ENCODE results near the gene WSB2. TPM values are rescaled to one million over a fixed set of nuclear protein-coding genes. Genes with fewer than 3 reads are reported as not detected.

The WSB2 gene
- total and polyA plus RNA-seq, 9 of the 15 experiments (the other 6 are each of a cell fraction or from before 2014, with no cell fraction given): 31.4 to 77.6 (median 52.6) TPM

DNA sequence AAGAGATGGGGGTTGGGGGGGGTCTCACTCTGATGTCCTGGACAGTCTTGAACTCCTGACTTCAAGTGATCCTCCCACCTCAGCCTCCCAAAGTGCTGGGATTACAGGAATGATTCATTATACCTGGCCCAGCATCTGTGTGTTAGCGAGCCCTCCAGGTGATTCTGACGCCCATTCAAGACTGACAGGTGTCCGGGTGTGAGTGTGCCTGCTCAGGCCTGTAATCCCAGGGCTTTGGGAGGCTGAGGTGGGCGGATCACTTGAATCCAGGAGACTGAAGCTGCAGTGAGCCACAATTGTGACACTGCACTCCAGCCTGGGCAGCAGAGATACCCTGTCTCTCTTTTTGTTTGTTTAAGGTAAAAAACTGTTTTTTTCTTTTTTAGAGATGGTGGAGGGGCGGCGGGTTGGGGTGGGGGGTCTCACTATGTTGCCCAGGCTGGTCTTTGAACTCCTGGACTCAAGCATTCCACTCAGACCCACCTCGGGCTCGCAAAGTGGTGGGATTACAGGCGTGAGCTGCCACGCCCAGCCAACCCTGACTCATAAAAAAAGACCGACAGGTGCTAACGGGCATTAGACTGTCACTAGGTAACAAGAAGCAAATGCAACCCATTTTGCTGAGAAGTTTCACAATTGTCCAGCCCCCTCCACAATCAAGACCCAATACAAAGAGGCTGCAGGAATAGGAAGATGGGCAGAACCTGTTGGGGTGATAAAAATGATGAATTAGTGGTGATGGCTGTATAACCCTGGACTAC is 38.1 kb upstream of the WSB2 start (continued):
- TF ChIP-seq, protein P1, sequence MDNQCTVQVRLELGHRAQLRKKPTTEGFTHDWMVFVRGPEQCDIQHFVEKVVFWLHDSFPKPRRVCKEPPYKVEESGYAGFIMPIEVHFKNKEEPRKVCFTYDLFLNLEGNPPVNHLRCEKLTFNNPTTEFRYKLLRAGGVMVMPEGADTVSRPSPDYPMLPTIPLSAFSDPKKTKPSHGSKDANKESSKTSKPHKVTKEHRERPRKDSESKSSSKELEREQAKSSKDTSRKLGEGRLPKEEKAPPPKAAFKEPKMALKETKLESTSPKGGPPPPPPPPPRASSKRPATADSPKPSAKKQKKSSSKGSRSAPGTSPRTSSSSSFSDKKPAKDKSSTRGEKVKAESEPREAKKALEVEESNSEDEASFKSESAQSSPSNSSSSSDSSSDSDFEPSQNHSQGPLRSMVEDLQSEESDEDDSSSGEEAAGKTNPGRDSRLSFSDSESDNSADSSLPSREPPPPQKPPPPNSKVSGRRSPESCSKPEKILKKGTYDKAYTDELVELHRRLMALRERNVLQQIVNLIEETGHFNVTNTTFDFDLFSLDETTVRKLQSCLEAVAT (IDR thresholded peaks at IDR 0.05): no peak
- TF ChIP-seq SRSF9 (IDR thresholded peaks at IDR 0.05; ENCODE audit: borderline replicate concordance, low read depth, low read length): no peak
- TF ChIP-seq LARP7 (IDR thresholded peaks at IDR 0.05): no peak

DNA sequence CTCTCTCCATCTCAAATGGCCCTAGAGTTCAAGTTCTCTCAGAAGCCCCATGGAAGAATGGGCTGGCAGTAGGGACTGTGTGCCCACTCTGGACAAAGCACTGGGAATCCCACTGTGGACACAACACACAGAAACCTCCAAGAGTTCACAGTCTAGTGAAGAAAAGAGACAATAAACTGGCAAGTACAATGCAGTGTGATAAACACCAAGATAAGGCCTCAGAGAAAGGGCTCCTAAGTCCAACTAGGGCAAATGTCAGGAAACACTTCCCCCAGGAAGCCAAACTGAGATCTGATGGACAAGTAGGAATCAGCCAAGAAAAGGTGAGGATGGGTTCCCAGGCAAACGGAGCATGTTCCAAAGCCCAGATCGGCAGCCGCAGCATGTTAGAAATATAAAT is 37.4 kb upstream of the WSB2 start:
- H3K27me3 ChIP-seq (ENCODE audit: control insufficient read depth in 2 of 2, insufficient read depth in 2 of 2, low read length in 2 of 2): peaks cover 36 to 48% of the 10 kb centered on the region in 2 experiments; a peak in 4 of 5 replicates
- no peaks in the 10 kb centered on the region for H3K9me3 ChIP-seq (replicated peaks; ENCODE audit: control insufficient read depth, insufficient read depth, low read depth, low read length)
- BruUV-seq (replicated peaks): no TSS peak
- in situ Hi-C loops (cut with MboI): no loop called here
- no peak overlapping the region for H3K4me2 ChIP-seq (ENCODE audit: insufficient read depth, low read length)
- no peaks in the 10 kb centered on the region for H3K9me1 ChIP-seq (ENCODE audit: control insufficient read depth, insufficient read depth, low read length)
- no peak overlapping the region for H2AFZ ChIP-seq (ENCODE audit: low read depth, low read length)
- no peak for DNase-seq (ENCODE audit: extremely low read depth in 1 of 4, low spot score in 3 of 4)
- H3K4me3 ChIP-seq: no peak overlapping the region
- FAIRE-seq: no peak
- H3K36me3 ChIP-seq (ENCODE audit: control insufficient read depth, insufficient read depth, low read length): no peaks in the 10 kb centered on the region
- no peak overlapping the region for H3K9ac ChIP-seq (ENCODE audit: insufficient read depth in 1 of 2, low read depth in 2 of 2, low read length in 2 of 2)
- H3K27ac ChIP-seq (ENCODE audit: extremely low read depth, low read depth, low read length): no peak overlapping the region
- TF ChIP-seq MBD2 (IDR thresholded peaks at IDR 0.05; ENCODE audit: borderline replicate concordance, low read depth) (no peak), TEAD4 (IDR thresholded peaks at IDR 0.05; ENCODE audit: low read length) (no peak), TEAD4 (CRISPR knock-in tag; IDR thresholded peaks at IDR 0.05; ENCODE audit: borderline replicate concordance) (no peak), POU5F1 (IDR thresholded peaks at IDR 0.05; ENCODE audit: borderline replicate concordance, low read depth, low read length, partially characterized antibody) (no peak), RFX1 (IDR thresholded peaks at IDR 0.05) (no peak)
- ChIA-PET CTCF (ENCODE audit: low intra/inter-chr PET ratio) (no interaction called here), POLR2A (interaction anchor here (1.0 kb wide), 1 partner anchor 11 kb away, joined by 3 read pairs; no protein-coding TSS in a partner anchor)
- WGBS (ENCODE audit: insufficient coverage, low coverage, missing lambda C conversion rate): 11% methylated on average over 3 of the region's 3 CpGs
- intact Hi-C loops (cut with micrococcal nuclease): no loop called here
- peaks cover 0 to 5% of the 10 kb centered on the region in 2 experiments; a peak in 3 of 5 replicates for H3K4me1 ChIP-seq (replicated peaks in 1 of 2; ENCODE audit: control insufficient read depth in 2 of 2, insufficient read depth in 2 of 2, low read length in 2 of 2)
- H4K20me1 ChIP-seq (replicated peaks; ENCODE audit: control insufficient read depth, insufficient read depth, low read length): no peaks in the 10 kb centered on the region
- no peak for ATAC-seq
- no peaks in the 10 kb centered on the region for H3K79me2 ChIP-seq (ENCODE audit: control insufficient read depth, insufficient read depth, low read length)

All from K562 (cell line).